HG03520 (cell line): ENCODE results near the gene HDHD5.

ENCODE experiments used
- ATAC-seq: cut with Tn5 transposase; IDR thresholded peaks from one replicate; pipeline ENCODE4 v1.9.1; 2021; ENCODE audit warnings: mild to moderate bottlenecking, moderate library complexity; ENCODE audit not compliant: unreplicated experiment

The HDHD5 gene

GRCh38 chr22:17158568-17159503 is at the start of gene HDHD5:
HDHD5 (minus strand) TSS chr22:17159277; CDS start chr22:17159251, 26 bp downstream.
- peak; percentile 67 for ATAC-seq

GRCh38 chr22:17205432-17205831 is 46.4 kb upstream of the HDHD5 start:
- no peak for ATAC-seq

GRCh38 chr22:17201285-17201945 is 42.3 kb upstream of the HDHD5 start:
- ATAC-seq, result no peak

- ATAC-seq, result no peak
Observed at GRCh38 chr22:17199003-17199731, 40.1 kb upstream of the HDHD5 start.

GRCh38 chr22:17198170-17199002 is 39.3 kb upstream of the HDHD5 start:
- no peak for ATAC-seq

GRCh38 chr22:17194213-17194612 is 35.1 kb upstream of the HDHD5 start:
- ATAC-seq, result no peak

GRCh38 chr22:17192186-17192585 is 33.1 kb upstream of the HDHD5 start:
- no peak for ATAC-seq

GRCh38 chr22:17191163-17191784 is 32.2 kb upstream of the HDHD5 start:
- ATAC-seq, result no peak

GRCh38 chr22:17190702-17191101 is 31.6 kb upstream of the HDHD5 start:
- ATAC-seq, result no peak

- no peak for ATAC-seq
Observed at GRCh38 chr22:17176715-17177114, 17.6 kb upstream of the HDHD5 start.

GRCh38 chr22:17172029-17172833 is 13.2 kb upstream of the HDHD5 start:
- ATAC-seq, result no peak

GRCh38 chr22:17171153-17172028 is 12.3 kb upstream of the HDHD5 start:
- ATAC-seq, result peak; percentile 87

GRCh38 chr22:17167486-17167885 is 8.4 kb upstream of the HDHD5 start:
- no peak for ATAC-seq

GRCh38 chr22:17164392-17165024 is 5.4 kb upstream of the HDHD5 start:
- no peak for ATAC-seq

GRCh38 chr22:17162731-17163130 is 3.7 kb upstream of the HDHD5 start:
- no peak for ATAC-seq

GRCh38 chr22:17161991-17162390 is 2.9 kb upstream of the HDHD5 start:
- no peak for ATAC-seq

- ATAC-seq, result no peak
Observed at GRCh38 chr22:17159504-17159951, 451 bp upstream of the HDHD5 start.

GRCh38 chr22:17158176-17158567 is 905 bp downstream of the HDHD5 start:
- ATAC-seq, result no peak
